RPMI7951 (cell line): Measurements from ENCODE around the gene ZNF878. TPM values are rescaled to one million over a fixed set of nuclear protein-coding genes. Genes with fewer than 3 reads are reported as not detected.

Source experiments
- DNase-seq: peaks from one replicate; pipeline ENCODE4 v3.0.0-alpha.2; 2012; ENCODE audit warnings: low read depth
- total RNA-seq: library from RNA; depleted of rRNA; stranded (reverse); fragments of >200 nt; shearing (Covaris generic); gene quantifications from 2 replicates; pipeline ENCODE4 v1.2.3, GENCODE V29; 2014; rRNA removed

The ZNF878 gene
- total RNA-seq, 1 experiment from 2014 or later: 0.96 TPM

- DNase-seq: peak; percentile 88
Observed at GRCh38 chr19:12035220-12036172, 17.3 kb downstream of the ZNF878 start, which contains the start of gene ZNF433. TSS of gene ZNF433 (minus strand) at chr19:12035679. CDS start at chr19:12035539, 140 bp downstream.

- DNase-seq: no peak
Observed at GRCh38 chr19:12034620-12035019, 18.1 kb downstream of the ZNF878 start.

- DNase-seq: no peak
Observed at GRCh38 chr19:12034198-12034597, 18.6 kb downstream of the ZNF878 start.

- peak; percentile 11 for DNase-seq
Observed at GRCh38 chr19:12015753-12016116, 37.0 kb downstream of the ZNF878 start.

GRCh38 chr19:12015015-12015752, 37.6 kb downstream of the ZNF878 start:
- no peak for DNase-seq

GRCh38 chr19:12000152-12000981, 52.4 kb downstream of the ZNF878 start:
- peak; percentile 56 for DNase-seq

GRCh38 chr19:11995174-11995573, 57.6 kb downstream of the ZNF878 start:
- DNase-seq: peak; percentile 56

Other genes starting within 250 kb of the ZNF878 start
- 6.7 and 6.8 TPM in 2 replicates for gene ZNF440, start 238.7 kb downstream of the ZNF878 start, total RNA-seq
- gene ZNF439, start 204.2 kb downstream of the ZNF878 start, total RNA-seq: 11.1 and 12.3 TPM in 2 replicates
- gene ZNF69, start 165.2 kb downstream of the ZNF878 start, total RNA-seq: 17.8 and 23.0 TPM in 2 replicates
- 10.4 and 13.5 TPM in 2 replicates for gene ZNF700, start 127.9 kb downstream of the ZNF878 start, total RNA-seq
- 1.1 and 4.7 TPM in 2 replicates for gene ZNF763, start 87.9 kb downstream of the ZNF878 start, total RNA-seq
- gene ZNF433, start 17.3 kb downstream of the ZNF878 start, total RNA-seq: 3.5 and 6.7 TPM in 2 replicates
- 3.5 and 5.2 TPM in 2 replicates for gene ZNF844, start 11.8 kb upstream of the ZNF878 start, total RNA-seq
- 7.6 and 8.3 TPM in 2 replicates for gene ZNF20, start 87.4 kb upstream of the ZNF878 start, total RNA-seq
- 6.8 and 7.9 TPM in 2 replicates for gene ZNF625, start 103.8 kb upstream of the ZNF878 start, total RNA-seq
- gene ZNF136, start 110.1 kb upstream of the ZNF878 start, total RNA-seq: 6.6 and 9.0 TPM in 2 replicates
- gene ZNF44, start 241.9 kb upstream of the ZNF878 start, total RNA-seq: 5.0 and 6.6 TPM in 2 replicates